ENCODE results near the gene WIPF3.
A peak's percentile ranks its signal among the peaks of the same experiment; 100 is the strongest.

WIPF3 gene

GRCh38 chr7:29833929-29834328 is 27.6 kb downstream of the WIPF3 start:
- TF ChIP-seq CTCF (IDR thresholded peaks at IDR 0.05; ENCODE audit: low read depth, low read length) = no peak
- no peak overlapping the region for H3K4me3 ChIP-seq (ENCODE audit: low read depth, low read length)
- no peak for DNase-seq (ENCODE audit: low read depth, low spot score)
- in situ Hi-C loops (cut with HindIII; ENCODE audit: low sequenced_read_pairs) = no loop called here

DNA sequence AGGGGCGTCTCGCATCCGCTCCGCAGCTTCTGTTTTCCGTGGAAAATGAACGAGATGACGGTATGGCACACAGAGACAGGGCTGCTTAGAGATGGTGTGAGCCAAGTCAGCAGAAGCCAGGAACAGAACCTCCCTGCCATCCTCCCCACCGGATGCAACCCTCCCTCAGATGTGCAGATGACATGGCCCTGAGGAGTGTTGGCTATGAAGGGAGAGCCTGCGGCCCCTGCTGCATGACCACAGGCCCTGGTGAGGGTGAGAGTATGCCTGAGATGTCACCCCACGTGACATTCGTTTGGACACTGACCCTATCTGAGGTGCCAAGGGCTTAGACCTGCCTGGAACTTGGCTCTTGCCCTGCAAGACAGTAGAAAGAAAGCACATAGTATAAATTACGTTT is 29.4 kb downstream of the WIPF3 start:
- TF ChIP-seq CTCF (IDR thresholded peaks at IDR 0.05; ENCODE audit: low read depth, low read length) = no peak
- H3K4me3 ChIP-seq (ENCODE audit: low read depth, low read length) = no peak overlapping the region
- in situ Hi-C loops (cut with HindIII; ENCODE audit: low sequenced_read_pairs) = no loop called here
- DNase-seq (ENCODE audit: low read depth, low spot score) = no peak

- DNase-seq (ENCODE audit: low read depth, low spot score) = peak; percentile 4
- TF ChIP-seq CTCF (IDR thresholded peaks at IDR 0.05; ENCODE audit: low read depth, low read length) = no peak
- in situ Hi-C loops (cut with HindIII; ENCODE audit: low sequenced_read_pairs) = no loop called here
- no peak overlapping the region for H3K4me3 ChIP-seq (ENCODE audit: low read depth, low read length)
Observed at GRCh38 chr7:29839302-29839701, 33.0 kb downstream of the WIPF3 start.

GRCh38 chr7:29839921-29840320 is 33.6 kb downstream of the WIPF3 start:
- DNase-seq (ENCODE audit: low read depth, low spot score) = no peak
- in situ Hi-C loops (cut with HindIII; ENCODE audit: low sequenced_read_pairs) = no loop called here
- TF ChIP-seq CTCF (IDR thresholded peaks at IDR 0.05; ENCODE audit: low read depth, low read length) = no peak
- H3K4me3 ChIP-seq (ENCODE audit: low read depth, low read length) = no peak overlapping the region

GRCh38 chr7:29840701-29841100 is 34.4 kb downstream of the WIPF3 start:
- TF ChIP-seq CTCF (IDR thresholded peaks at IDR 0.05; ENCODE audit: low read depth, low read length) = no peak
- in situ Hi-C loops (cut with HindIII; ENCODE audit: low sequenced_read_pairs) = no loop called here

GRCh38 chr7:29841926-29842701 is 35.8 kb downstream of the WIPF3 start:
- no peak for TF ChIP-seq CTCF (IDR thresholded peaks at IDR 0.05; ENCODE audit: low read depth, low read length)
- in situ Hi-C loops (cut with HindIII; ENCODE audit: low sequenced_read_pairs) = no loop called here
- DNase-seq (ENCODE audit: low read depth, low spot score) = no peak
- no peak overlapping the region for H3K4me3 ChIP-seq (ENCODE audit: low read depth, low read length)

More at GRCh38 chr7:29840701-29841100, 34.4 kb downstream of the WIPF3 start:
- DNase-seq (ENCODE audit: low read depth, low spot score) = no peak
- H3K4me3 ChIP-seq (ENCODE audit: low read depth, low read length) = no peak overlapping the region
